ENCODE measurements around the gene NDUFB3.

DNA sequence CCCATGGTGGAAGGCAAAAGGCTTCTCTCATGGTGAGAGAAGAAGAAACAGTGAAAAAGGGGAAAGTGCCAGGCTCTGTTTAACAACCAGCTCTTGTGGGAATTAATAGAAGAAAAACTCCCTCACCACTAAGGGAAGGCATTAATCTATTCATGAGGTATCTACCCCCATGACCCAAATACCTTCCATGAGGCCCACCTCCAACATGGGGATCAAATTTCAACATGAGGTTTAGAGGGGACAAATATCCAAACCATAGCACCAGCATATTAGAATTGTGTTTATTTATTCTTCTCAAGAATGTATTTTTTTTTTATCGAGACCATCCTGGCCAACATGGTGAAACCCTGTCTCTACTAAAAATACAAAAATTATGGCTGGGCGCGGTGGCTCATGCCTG is 39.3 kb downstream of the NDUFB3 start:
- no peak for TF ChIP-seq CTCF (IDR thresholded peaks at IDR 0.05)
- no peak for TF ChIP-seq POLR2A (IDR thresholded peaks at IDR 0.05)
